Transverse colon (tissue), 3 donors: ENCODE data around the gene DOCK2.

Experiments
- EP300 ChIP-seq: sonication (generic); formaldehyde crosslinking; IDR thresholded peaks from one replicate; pipeline ENCODE4 v1.6.1; 2017; ENCODE audit warnings: antibody characterized with exemption, low read depth
- POLR2A ChIP-seq: fragments of 450-650 bp; IDR thresholded peaks from one replicate; pipeline ENCODE4 v1.6.1; 2016; ENCODE audit warnings: antibody characterized with exemption, mild to moderate bottlenecking, moderate library complexity
- TF ChIP-seq, protein P1 (sequence below), 5 experiments: fragments of 200-600 bp in 3 of 5; fragments of 450-650 bp in 2 of 5; sonication (generic) in 3 of 5; IDR thresholded peaks; 1 replicate in 2 of 5; 2 replicates in 3 of 5; pipeline ENCODE4 v1.5.1; 2016 to 2017; ENCODE audit warnings: antibody characterized with exemption in 5 of 5, inconsistent platforms in 3 of 5, mild to moderate bottlenecking in 2 of 5, moderate library complexity in 1 of 5

DNA sequence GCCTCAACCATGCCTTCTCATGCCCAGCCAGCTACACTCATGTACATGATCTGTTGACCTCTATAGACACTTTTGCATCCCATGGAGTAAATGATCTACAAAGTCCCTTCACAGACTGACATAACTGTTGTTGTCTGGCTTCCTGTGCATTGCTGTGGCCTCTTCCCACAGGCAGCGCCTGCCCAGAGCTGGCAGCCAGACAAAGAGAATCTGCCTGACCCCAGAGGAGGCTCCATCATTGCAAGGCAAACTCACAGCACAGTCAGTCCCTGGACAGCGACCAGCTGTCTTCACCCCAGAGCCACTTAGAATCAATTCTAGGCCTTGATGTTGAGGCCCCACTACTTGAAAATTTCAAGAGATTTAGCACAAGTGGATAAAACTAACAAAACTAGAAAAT lies 277.7 kb downstream of the DOCK2 start:
- TF ChIP-seq POLR2A: no peak
- TF ChIP-seq, protein P1, sequence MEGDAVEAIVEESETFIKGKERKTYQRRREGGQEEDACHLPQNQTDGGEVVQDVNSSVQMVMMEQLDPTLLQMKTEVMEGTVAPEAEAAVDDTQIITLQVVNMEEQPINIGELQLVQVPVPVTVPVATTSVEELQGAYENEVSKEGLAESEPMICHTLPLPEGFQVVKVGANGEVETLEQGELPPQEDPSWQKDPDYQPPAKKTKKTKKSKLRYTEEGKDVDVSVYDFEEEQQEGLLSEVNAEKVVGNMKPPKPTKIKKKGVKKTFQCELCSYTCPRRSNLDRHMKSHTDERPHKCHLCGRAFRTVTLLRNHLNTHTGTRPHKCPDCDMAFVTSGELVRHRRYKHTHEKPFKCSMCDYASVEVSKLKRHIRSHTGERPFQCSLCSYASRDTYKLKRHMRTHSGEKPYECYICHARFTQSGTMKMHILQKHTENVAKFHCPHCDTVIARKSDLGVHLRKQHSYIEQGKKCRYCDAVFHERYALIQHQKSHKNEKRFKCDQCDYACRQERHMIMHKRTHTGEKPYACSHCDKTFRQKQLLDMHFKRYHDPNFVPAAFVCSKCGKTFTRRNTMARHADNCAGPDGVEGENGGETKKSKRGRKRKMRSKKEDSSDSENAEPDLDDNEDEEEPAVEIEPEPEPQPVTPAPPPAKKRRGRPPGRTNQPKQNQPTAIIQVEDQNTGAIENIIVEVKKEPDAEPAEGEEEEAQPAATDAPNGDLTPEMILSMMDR (IDR thresholded peaks at IDR 0.05): no peak
- TF ChIP-seq EP300: no peak
